ENCODE measurements around the gene GRID1.

Gene GRID1

DNA sequence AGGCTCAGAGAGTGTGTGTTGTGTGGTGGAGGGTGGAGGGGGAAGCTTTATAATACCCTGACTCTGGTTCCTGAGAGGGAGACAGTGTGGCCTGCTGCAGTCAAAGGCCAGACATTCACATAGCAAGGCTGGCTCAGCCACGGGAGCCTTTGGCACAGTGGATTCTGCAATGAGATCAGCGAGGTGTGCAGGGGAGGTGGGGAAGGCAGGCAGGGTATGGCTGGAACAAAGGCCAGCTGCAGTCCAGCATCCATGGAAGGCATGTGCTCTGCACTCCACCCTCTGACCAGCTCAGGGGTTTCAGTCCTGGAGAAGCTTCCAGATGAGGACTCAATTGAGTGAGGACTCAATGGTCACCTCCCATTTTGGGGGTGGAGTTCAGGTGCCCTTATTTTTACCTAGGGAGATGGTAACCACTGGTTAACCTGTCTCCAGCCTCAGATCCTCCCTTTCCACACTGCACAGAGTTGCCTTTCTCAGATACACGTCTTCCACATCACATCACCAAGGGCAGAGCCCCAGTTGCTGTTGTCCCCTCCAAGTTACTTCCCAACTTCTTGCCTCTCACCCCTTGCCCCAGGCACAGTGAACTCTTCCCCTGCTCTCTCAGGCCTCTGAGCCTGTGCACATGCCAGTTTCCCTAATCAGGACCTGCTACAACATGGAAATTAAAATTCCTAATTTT, 504.9 kb downstream of the GRID1 start:
- Histone ChIP-seq H3K36me3 (ENCODE audit: insufficient read depth, low read length) (no peaks in the 10 kb centered on the region), H3K9ac (ENCODE audit: insufficient read length) (no peak overlapping the region), H3K9me3 (ENCODE audit: low read depth, low read length) (no peaks in the 10 kb centered on the region), H3K4me3 (no peak overlapping the region), H3K27ac (no peak overlapping the region)
- no peak for TF ChIP-seq EZH2 (IDR thresholded peaks at IDR 0.05)
- no peak for TF ChIP-seq FOXP2 (optimal IDR thresholded peaks at IDR 0.05; ENCODE audit: control extremely low read depth, extremely low read length, insufficient read depth)
- no peak for DNase-seq (ENCODE audit: low read depth, low spot score)

DNA sequence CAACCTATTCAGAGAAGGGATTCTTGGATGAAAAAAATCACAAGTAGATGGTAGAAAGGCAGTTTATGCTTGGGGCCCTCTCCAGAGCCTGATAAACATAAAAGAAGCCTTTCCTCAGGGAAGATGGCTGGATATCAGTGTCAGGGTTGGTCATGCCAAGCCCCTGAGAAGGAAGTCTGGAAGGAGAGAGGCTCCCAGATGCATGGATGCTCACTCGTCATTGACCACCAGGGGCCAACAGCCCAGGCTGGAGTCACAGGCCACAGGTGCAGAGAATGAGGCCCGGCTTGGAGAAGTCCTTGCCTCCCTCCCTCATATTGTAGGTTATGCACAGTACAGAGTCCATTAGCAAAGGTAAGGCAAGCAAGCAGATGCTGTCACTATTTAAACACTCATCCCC, 506.7 kb downstream of the GRID1 start:
- no peaks in the 10 kb centered on the region for H3K36me3 ChIP-seq (ENCODE audit: insufficient read depth, low read length)
- H3K4me3 ChIP-seq = no peak overlapping the region
- H3K9ac ChIP-seq (ENCODE audit: insufficient read length) = no peak overlapping the region
- H3K27ac ChIP-seq = no peak overlapping the region
- DNase-seq (ENCODE audit: low read depth, low spot score) = no peak
- no peaks in the 10 kb centered on the region for H3K9me3 ChIP-seq (ENCODE audit: low read depth, low read length)
- TF ChIP-seq EZH2 (IDR thresholded peaks at IDR 0.05) = no peak
- no peak for TF ChIP-seq POLR2AphosphoS5 (IDR thresholded peaks at IDR 0.05; ENCODE audit: borderline replicate concordance, low read depth, low read length)
- TF ChIP-seq FOXP2 (optimal IDR thresholded peaks at IDR 0.05; ENCODE audit: control extremely low read depth, extremely low read length, insufficient read depth) = no peak

DNA sequence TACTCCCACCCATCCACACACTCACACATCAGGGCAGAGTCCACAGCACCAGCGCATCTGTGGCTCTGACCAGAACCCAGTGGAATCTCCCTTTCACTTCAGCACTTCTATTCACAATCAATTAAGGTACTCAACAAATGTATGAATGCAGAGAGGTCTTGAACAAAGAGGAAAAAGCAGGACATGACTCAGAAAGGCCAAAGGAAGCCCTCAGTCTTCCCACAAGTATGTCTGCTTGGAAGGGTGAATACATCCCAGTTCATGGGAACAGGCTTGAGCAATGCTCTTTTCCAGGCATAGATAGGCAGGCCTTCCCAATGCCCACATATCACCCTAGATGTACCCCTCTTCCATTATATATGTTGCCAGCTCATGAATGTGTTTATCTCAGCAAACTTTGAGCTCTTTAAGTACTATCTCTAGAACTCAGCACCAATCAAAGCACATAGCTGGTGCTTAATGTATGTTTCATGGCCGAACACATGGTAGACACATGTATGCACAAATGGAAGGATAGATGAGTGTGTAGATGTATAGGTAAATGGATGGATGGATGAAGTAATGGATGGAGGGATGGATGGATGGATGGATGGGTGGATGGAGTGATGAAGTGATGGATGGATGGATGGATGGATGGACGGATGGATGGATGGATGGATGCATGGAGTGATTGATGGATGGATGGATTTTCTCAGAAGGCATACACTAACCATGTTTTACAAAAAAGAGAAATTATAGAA, 507.6 kb downstream of the GRID1 start:
- DNase-seq (ENCODE audit: low read depth, low spot score) = no peak
- H3K4me3 ChIP-seq = no peak overlapping the region
- no peaks in the 10 kb centered on the region for H3K9me3 ChIP-seq (ENCODE audit: low read depth, low read length)
- no peak for TF ChIP-seq FOXP2 (optimal IDR thresholded peaks at IDR 0.05; ENCODE audit: control extremely low read depth, extremely low read length, insufficient read depth)
- TF ChIP-seq POLR2AphosphoS5 (IDR thresholded peaks at IDR 0.05; ENCODE audit: borderline replicate concordance, low read depth, low read length) = no peak
- no peak for TF ChIP-seq EZH2 (IDR thresholded peaks at IDR 0.05)
- no peak overlapping the region for H3K9ac ChIP-seq (ENCODE audit: insufficient read length)
- no peaks in the 10 kb centered on the region for H3K36me3 ChIP-seq (ENCODE audit: insufficient read depth, low read length)
- no peak overlapping the region for H3K27ac ChIP-seq

DNA sequence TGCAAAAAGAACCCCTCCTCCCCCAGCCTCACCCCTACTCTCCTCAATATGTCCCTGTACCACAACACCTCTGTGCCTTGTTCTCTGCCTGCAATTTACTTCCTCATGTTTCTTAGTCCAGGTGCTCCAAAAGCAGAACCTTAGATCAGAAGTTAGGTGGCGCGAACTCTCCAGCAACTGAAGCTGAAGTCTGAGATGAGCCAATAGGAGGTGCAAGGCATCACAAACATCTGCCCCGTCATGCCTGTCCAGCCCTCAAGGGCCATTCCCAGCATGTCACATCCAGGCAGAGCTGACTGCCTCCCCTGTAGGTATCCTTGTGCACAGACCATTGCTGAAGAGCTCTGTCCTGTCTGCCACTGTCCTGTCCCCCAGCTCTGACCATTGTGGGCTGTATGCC, 508.8 kb downstream of the GRID1 start:
- H3K27ac ChIP-seq = no peak overlapping the region
- H3K4me3 ChIP-seq = no peak overlapping the region
- DNase-seq (ENCODE audit: low read depth, low spot score) = no peak
- no peaks in the 10 kb centered on the region for H3K36me3 ChIP-seq (ENCODE audit: insufficient read depth, low read length)
- TF ChIP-seq POLR2AphosphoS5 (IDR thresholded peaks at IDR 0.05; ENCODE audit: borderline replicate concordance, low read depth, low read length) = no peak
- TF ChIP-seq EZH2 (IDR thresholded peaks at IDR 0.05) = no peak
- no peak for TF ChIP-seq FOXP2 (optimal IDR thresholded peaks at IDR 0.05; ENCODE audit: control extremely low read depth, extremely low read length, insufficient read depth)
- no peak overlapping the region for H3K9ac ChIP-seq (ENCODE audit: insufficient read length)
- no peaks in the 10 kb centered on the region for H3K9me3 ChIP-seq (ENCODE audit: low read depth, low read length)

DNA sequence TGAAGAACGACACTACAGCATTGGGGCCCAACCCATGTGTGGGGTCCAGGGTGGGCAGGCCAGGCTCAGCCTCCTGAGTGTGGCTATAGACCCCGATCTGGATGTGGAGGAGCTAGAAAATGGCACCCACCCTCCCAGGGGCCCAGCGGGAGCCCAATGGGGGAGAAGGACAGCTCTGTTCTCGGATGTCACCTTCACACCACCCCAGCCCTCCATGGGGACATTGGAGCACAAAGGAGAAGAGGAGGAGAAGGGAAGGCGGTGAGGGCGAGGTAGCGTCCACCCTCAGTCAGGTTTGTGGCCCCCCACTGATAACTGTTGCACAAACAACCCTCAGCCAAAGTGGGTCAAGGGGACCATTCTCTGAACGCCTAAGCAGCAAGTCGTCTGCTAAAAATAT, 509.3 kb downstream of the GRID1 start:
- no peak for DNase-seq (ENCODE audit: low read depth, low spot score)
- no peak overlapping the region for H3K27ac ChIP-seq
- H3K9me3 ChIP-seq (ENCODE audit: low read depth, low read length) = no peaks in the 10 kb centered on the region
- TF ChIP-seq FOXP2 (optimal IDR thresholded peaks at IDR 0.05; ENCODE audit: control extremely low read depth, extremely low read length, insufficient read depth) = no peak
- TF ChIP-seq POLR2AphosphoS5 (IDR thresholded peaks at IDR 0.05; ENCODE audit: borderline replicate concordance, low read depth, low read length) = no peak
- no peak for TF ChIP-seq EZH2 (IDR thresholded peaks at IDR 0.05)
- no peak overlapping the region for H3K4me3 ChIP-seq
- H3K9ac ChIP-seq (ENCODE audit: insufficient read length) = no peak overlapping the region
- no peaks in the 10 kb centered on the region for H3K36me3 ChIP-seq (ENCODE audit: insufficient read depth, low read length)

DNA sequence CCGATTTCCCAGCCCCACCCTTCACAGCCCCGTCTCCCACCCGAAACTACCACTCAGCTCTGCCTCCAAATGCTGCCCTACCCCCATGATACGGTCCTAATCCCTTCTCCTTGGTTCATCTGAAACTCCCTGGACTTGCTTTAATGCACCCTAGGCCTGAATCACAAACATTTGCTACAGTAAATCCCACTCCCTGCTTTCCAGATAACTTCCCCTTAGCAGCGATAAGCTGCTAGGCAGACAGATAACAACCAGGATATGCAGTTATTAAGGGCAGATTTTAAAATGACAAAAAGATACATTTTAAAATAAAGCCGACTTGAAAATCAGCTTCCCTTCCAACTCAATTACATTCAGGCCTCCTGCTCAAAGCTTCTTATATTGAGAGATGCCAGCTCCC, 514.7 kb downstream of the GRID1 start:
- TF ChIP-seq EZH2 (IDR thresholded peaks at IDR 0.05) = no peak
- no peak for TF ChIP-seq POLR2AphosphoS5 (IDR thresholded peaks at IDR 0.05; ENCODE audit: borderline replicate concordance, low read depth, low read length)
- TF ChIP-seq FOXP2 (optimal IDR thresholded peaks at IDR 0.05; ENCODE audit: control extremely low read depth, extremely low read length, insufficient read depth) = no peak
- H3K27ac ChIP-seq = no peak overlapping the region
- no peak overlapping the region for H3K9ac ChIP-seq (ENCODE audit: insufficient read length)
- no peaks in the 10 kb centered on the region for H3K36me3 ChIP-seq (ENCODE audit: insufficient read depth, low read length)
- no peak for DNase-seq (ENCODE audit: low read depth, low spot score)
- no peak overlapping the region for H3K4me3 ChIP-seq
- H3K9me3 ChIP-seq (ENCODE audit: low read depth, low read length) = no peaks in the 10 kb centered on the region

DNA sequence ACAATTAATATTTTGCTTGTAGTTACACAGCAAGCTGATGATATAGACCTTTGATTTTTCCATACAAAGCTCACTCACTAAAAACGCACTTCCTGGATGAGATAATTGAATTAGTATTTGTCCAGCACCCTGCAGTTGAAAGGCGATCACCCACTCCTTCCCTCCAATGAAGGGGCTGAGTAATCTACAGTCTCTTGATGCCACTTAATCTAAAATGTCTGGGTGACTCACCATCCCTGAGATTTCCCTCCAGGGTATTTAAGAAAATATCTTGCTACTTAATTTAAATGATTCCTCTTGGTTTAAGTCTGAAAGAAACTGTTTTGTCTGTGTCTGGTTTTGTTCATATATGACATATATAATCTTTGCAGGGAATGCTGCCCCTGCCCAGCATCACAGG, 515.3 kb downstream of the GRID1 start:
- H3K9me3 ChIP-seq (ENCODE audit: low read depth, low read length) = no peaks in the 10 kb centered on the region
- no peak overlapping the region for H3K4me3 ChIP-seq
- no peaks in the 10 kb centered on the region for H3K36me3 ChIP-seq (ENCODE audit: insufficient read depth, low read length)
- DNase-seq (ENCODE audit: low read depth, low spot score) = no peak
- no peak overlapping the region for H3K27ac ChIP-seq
- no peak overlapping the region for H3K9ac ChIP-seq (ENCODE audit: insufficient read length)
- TF ChIP-seq EZH2 (IDR thresholded peaks at IDR 0.05) (no peak), FOXP2 (optimal IDR thresholded peaks at IDR 0.05; ENCODE audit: control extremely low read depth, extremely low read length, insufficient read depth) (no peak), POLR2AphosphoS5 (IDR thresholded peaks at IDR 0.05; ENCODE audit: borderline replicate concordance, low read depth, low read length) (no peak)

- Histone ChIP-seq H3K9me3 (ENCODE audit: low read depth, low read length) (no peaks in the 10 kb centered on the region), H3K4me3 (no peak overlapping the region), H3K36me3 (ENCODE audit: insufficient read depth, low read length) (no peaks in the 10 kb centered on the region), H3K9ac (ENCODE audit: insufficient read length) (no peak overlapping the region), H3K27ac (no peak overlapping the region)
- no peak for TF ChIP-seq EZH2 (IDR thresholded peaks at IDR 0.05)
- no peak for TF ChIP-seq FOXP2 (optimal IDR thresholded peaks at IDR 0.05; ENCODE audit: control extremely low read depth, extremely low read length, insufficient read depth)
- TF ChIP-seq POLR2AphosphoS5 (IDR thresholded peaks at IDR 0.05; ENCODE audit: borderline replicate concordance, low read depth, low read length) = no peak
- DNase-seq (ENCODE audit: low read depth, low spot score) = no peak
Measured at GRCh38 chr10:85850736-85851135, 515.9 kb downstream of the GRID1 start.
